Activated naive CD4-positive, alpha-beta T cell treated with Interleukin-2 at 50 U/mL for 16 hours (primary cell): ENCODE measurements around the gene OR4Q3.
"Not testable (repeated sequence)": the region's sequence is repeated elsewhere in the genome, so short reads cannot be mapped to it uniquely, and the experiment has no call there.

Experiments
- DNase-seq: peaks from one replicate; pipeline ENCODE4 v3.0.0-alpha.2; 2020

Gene OR4Q3

GRCh38 chr14:19743256-19743655 is at the start of gene OR4Q3:
Gene OR4Q3, plus strand, starts transcription at chr14:19743571.
- DNase-seq = no peak

- DNase-seq = no peak
Observed at GRCh38 chr14:19729359-19729758, 14.0 kb upstream of the OR4Q3 start.

- no peak for DNase-seq
Observed at GRCh38 chr14:19729763-19730162, 13.6 kb upstream of the OR4Q3 start.

- DNase-seq = not testable (repeated sequence)
Observed at GRCh38 chr14:19733893-19734292, 9.5 kb upstream of the OR4Q3 start.

- not testable (repeated sequence) for DNase-seq
Observed at GRCh38 chr14:19752316-19752715, 8.9 kb downstream of the OR4Q3 start.

- no peak for DNase-seq
Observed at GRCh38 chr14:19754172-19754571, 10.8 kb downstream of the OR4Q3 start.

- DNase-seq = not testable (repeated sequence)
Observed at GRCh38 chr14:19771491-19771890, 28.1 kb downstream of the OR4Q3 start.

- no peak for DNase-seq
Observed at GRCh38 chr14:19771895-19772430, 28.6 kb downstream of the OR4Q3 start.

- DNase-seq = not testable (repeated sequence)
Observed at GRCh38 chr14:19772454-19772853, 29.1 kb downstream of the OR4Q3 start.

GRCh38 chr14:19773204-19773603 is 29.8 kb downstream of the OR4Q3 start, which contains the start of gene OR4M1:
Gene OR4M1, plus strand, starts transcription at chr14:19773504. Its CDS starts 6,819 bp downstream, at chr14:19780323.
- DNase-seq = not testable (repeated sequence)

GRCh38 chr14:19775587-19775986 is 32.2 kb downstream of the OR4Q3 start:
- DNase-seq = no peak

GRCh38 chr14:19785848-19786247 is 42.5 kb downstream of the OR4Q3 start:
- DNase-seq = not testable (repeated sequence)

- not testable (repeated sequence) for DNase-seq
Observed at GRCh38 chr14:19787318-19787717, 43.9 kb downstream of the OR4Q3 start.

GRCh38 chr14:19788150-19788549 is 44.8 kb downstream of the OR4Q3 start:
- not testable (repeated sequence) for DNase-seq

GRCh38 chr14:19796520-19797108 is 53.2 kb downstream of the OR4Q3 start:
- DNase-seq = not testable (repeated sequence)
